GM12878 (cell line): ENCODE measurements around the gene VEGFD. TPM values are rescaled to one million over a fixed set of nuclear protein-coding genes. Genes with fewer than 3 reads are reported as not detected.

Source experiments
- ATAC-seq: fragments of 200-7000 bp; cut with Tn5 transposase; 3 replicates; pipeline ENCODE4 v1.9.1; 2020; ENCODE audit warnings: mild to moderate bottlenecking, moderate library complexity
- BruUV-seq: library from RNA; stranded (reverse); fragments of 400-500 nt; replicated peaks from 2 replicates; lab custom pipeline; 2021; lab: Mats Ljungman, UMichigan
- CTCF ChIA-PET: fragments of 300-600 bp; sonication (Branson Sonifier 250); formaldehyde crosslinking; extraction: SDS; loops from one replicate; lab custom pipeline; 2021; ENCODE audit warnings: inconsistent platforms; lab: Yijun Ruan, JAX
- POLR2A ChIA-PET: fragments of 350-600 bp; formaldehyde crosslinking; extraction: SDS; loops from one replicate; lab custom pipeline; 2021; ENCODE audit warnings: inconsistent platforms; lab: Charles Lee
- RAD21 ChIA-PET: fragments of 300-600 bp; sonication (Branson Sonifier 250); formaldehyde crosslinking; loops from one replicate; lab custom pipeline; 2023; ENCODE audit warnings: antibody characterized with exemption; ENCODE audit not compliant: unreplicated experiment; lab: Charles Lee
- SMC1A ChIA-PET: fragments of 300-600 bp; sonication (Branson Sonifier 250); formaldehyde crosslinking; loops from one replicate; lab custom pipeline; 2023; ENCODE audit not compliant: unreplicated experiment, uncharacterized antibody; lab: Charles Lee
- DNase-seq: peaks from one replicate; pipeline ENCODE4 v3.0.0-alpha.2; 2011; ENCODE audit warnings: low read depth, low spot score
- FAIRE-seq: peaks from 3 replicates; lab custom pipeline; 2011; peaks lifted over from hg19 to GRCh38; lab: Jason Lieb, UNC
- H2AFZ ChIP-seq: 2 replicates; pipeline ENCODE4 v1.6.0; 2011; ENCODE audit warnings: low read depth, low read length, control low read depth; ENCODE audit not compliant: control insufficient read depth
- H3K27ac ChIP-seq: 2 replicates; pipeline ENCODE4 v1.5.1; 2011; ENCODE audit warnings: control low read depth; ENCODE audit not compliant: control insufficient read depth, insufficient read depth
- H3K27me3 ChIP-seq, 2 experiments: replicated peaks in 1 of 2; 2 replicates each; pipeline versions ENCODE4 v1.6.0 to v1.6.1; 2011; ENCODE audit warnings: low read length in 1 of 2; ENCODE audit not compliant: control insufficient read depth in 2 of 2, insufficient read depth in 2 of 2
- H3K36me3 ChIP-seq, 2 experiments: 2 replicates each; pipeline ENCODE4 v1.5.1; 2011; ENCODE audit warnings: low read length in 1 of 2; ENCODE audit not compliant: control insufficient read depth in 2 of 2, insufficient read depth in 2 of 2
- H3K4me1 ChIP-seq: 2 replicates; pipeline ENCODE4 v1.6.1; 2011; ENCODE audit warnings: mild to moderate bottlenecking, low read length, moderate library complexity, mixed read lengths; ENCODE audit not compliant: control insufficient read depth, insufficient read depth
- H3K4me2 ChIP-seq: 2 replicates; pipeline ENCODE4 v1.6.0; 2011; ENCODE audit warnings: control low read depth; ENCODE audit not compliant: control insufficient read depth, insufficient read depth
- H3K4me3 ChIP-seq: fragments of 200-600 bp; sonication (generic); 2 replicates; pipeline ENCODE4 v1.5.1; 2016
- H3K79me2 ChIP-seq: 2 replicates; pipeline ENCODE4 v1.6.0; 2011; ENCODE audit warnings: low read length; ENCODE audit not compliant: control insufficient read depth, insufficient read depth
- H3K9ac ChIP-seq: 2 replicates; pipeline ENCODE4 v1.8.0; 2011; ENCODE audit warnings: low read length, control low read depth, mixed read lengths; ENCODE audit not compliant: control insufficient read depth, insufficient read depth
- H3K9me3 ChIP-seq: replicated peaks from 3 replicates; pipeline ENCODE4 v1.5.1; 2011; ENCODE audit warnings: mild to moderate bottlenecking, low read length; ENCODE audit not compliant: control insufficient read depth, insufficient read depth
- H4K20me1 ChIP-seq: 2 replicates; pipeline ENCODE4 v1.6.0; 2011; ENCODE audit not compliant: control insufficient read depth, insufficient read depth
- BRCA1 ChIP-seq: IDR thresholded peaks from 2 replicates; pipeline ENCODE4 v1.6.1; 2011; ENCODE audit warnings: low read depth, low read length, improper control_type of control experiment
- E2F4 ChIP-seq: IDR thresholded peaks from 2 replicates; pipeline ENCODE4 v1.6.1; 2012; ENCODE audit warnings: low read depth, low read length, improper control_type of control experiment
- EP300 ChIP-seq, 2 experiments: fragments of 150-350 bp in 1 of 2; IDR thresholded peaks; 2 replicates each; pipeline ENCODE4 v1.6.1; 2011 to 2012; ENCODE audit warnings: low read depth in 2 of 2, low read length in 2 of 2, borderline replicate concordance in 1 of 2, improper control_type of control experiment in 1 of 2, inconsistent platforms in 1 of 2; ENCODE audit not compliant: control insufficient read depth in 1 of 2
- HDAC6 ChIP-seq: fragments of 200-600 bp; sonication (generic); IDR thresholded peaks from one replicate; pipeline ENCODE4 v1.8.0; 2017; ENCODE audit warnings: antibody characterized with exemption; ENCODE audit not compliant: unreplicated experiment
- IRF4 ChIP-seq: IDR thresholded peaks from 2 replicates; pipeline ENCODE4 v1.6.1; 2011; ENCODE audit warnings: low read depth, low read length
- JUNB ChIP-seq: IDR thresholded peaks from 2 replicates; pipeline ENCODE4 v1.6.1; 2016; ENCODE audit warnings: antibody characterized with exemption, mild to moderate bottlenecking
- NFYB ChIP-seq: IDR thresholded peaks from 2 replicates; pipeline ENCODE4 v1.6.1; 2011; ENCODE audit warnings: low read depth, mild to moderate bottlenecking, low read length, improper control_type of control experiment, moderate library complexity; ENCODE audit not compliant: insufficient read depth
- PBX3 ChIP-seq: IDR thresholded peaks from 2 replicates; pipeline ENCODE4 v1.6.1; 2011; ENCODE audit warnings: mild to moderate bottlenecking, low read depth, low read length, moderate library complexity; ENCODE audit not compliant: insufficient replicate concordance
- RB1 ChIP-seq: fragments of 450-650 bp; formaldehyde crosslinking; IDR thresholded peaks from 2 replicates; pipeline ENCODE4 v1.6.1; 2017; ENCODE audit warnings: mild to moderate bottlenecking, borderline replicate concordance
- RUNX3 ChIP-seq: IDR thresholded peaks from 2 replicates; pipeline ENCODE4 v1.6.1; 2012; ENCODE audit warnings: low read length, inconsistent platforms
- SIX5 ChIP-seq: IDR thresholded peaks from 2 replicates; pipeline ENCODE4 v1.6.1; 2011; ENCODE audit warnings: mild to moderate bottlenecking, low read depth, low read length, moderate library complexity; ENCODE audit not compliant: severe bottlenecking
- USF1 ChIP-seq: IDR thresholded peaks from 2 replicates; pipeline ENCODE4 v1.6.1; 2011; ENCODE audit warnings: borderline replicate concordance, low read depth, mild to moderate bottlenecking, moderate library complexity, mixed read lengths, low read length; ENCODE audit not compliant: insufficient read depth; ENCODE audit errors: extremely low read length
- WGBS: methylation state at CpG from one replicate; pipeline ENCODE4 v1.1.6; 2016; ENCODE audit warnings: low lambda C conversion rate; ENCODE audit not compliant: insufficient replicate concordance, insufficient coverage; ENCODE audit errors: missing lambda C conversion rate; 5-methylcytosine and 5-hydroxymethylcytosine counted together
- in situ Hi-C: fragments of 300-500 bp; cut with MboI; formaldehyde crosslinking; loops from 9 replicates; pipeline ENCODE4 v1.14.3; 2018; ENCODE audit warnings: mixed read lengths
- intact Hi-C: fragments of 100-400 bp; cut with micrococcal nuclease; formaldehyde crosslinking; loops from one replicate; pipeline ENCODE4 v1.14.2; 2022; ENCODE audit not compliant: unreplicated experiment
- polyA plus RNA-seq, 11 experiments: library from polyadenylated mRNA; depleted of rRNA in 4 of 11; unstranded in 6 of 11; stranded (reverse) in 5 of 11; fragments of >200 nt; fragmentation: Nextera tagmentation in 4 of 11; fragmentation: Illumina TruSeq in 1 of 11; extraction: Ambion mirVana in 4 of 11; extraction: Trizol in 1 of 11; gene quantifications; 1 replicate in 1 of 11; 2 replicates in 10 of 11; pipeline versions ENCODE4 v1.2.1 to v1.2.3, GENCODE V29; 2011 to 2016; ENCODE audit warnings: inconsistent platforms in 2 of 11, missing spikeins in 2 of 11, low read depth in 1 of 11
- total RNA-seq, 4 experiments: library from RNA; depleted of rRNA in 3 of 4; stranded (reverse); fragments of >200 nt in 3 of 4; fragmentation: Illumina TruSeq in 1 of 4; extraction: Trizol in 1 of 4; gene quantifications; 2 replicates each; pipeline versions ENCODE4 v1.2.1 to v1.2.3, GENCODE V29; 2013 to 2021
- TF ChIP-seq, protein P1 (sequence below): IDR thresholded peaks from 2 replicates; pipeline ENCODE4 v1.6.1; 2012; ENCODE audit warnings: low read depth, low read length, improper control_type of control experiment
- TF ChIP-seq, protein P2 (sequence below): fragments of 150-350 bp; IDR thresholded peaks from 2 replicates; pipeline ENCODE4 v1.6.1; 2014; ENCODE audit warnings: mild to moderate bottlenecking, low read depth, low read length
- TF ChIP-seq, protein P3 (sequence below): fragments of 450-650 bp; IDR thresholded peaks from 2 replicates; pipeline ENCODE4 v1.6.1; 2016; ENCODE audit warnings: mild to moderate bottlenecking

Gene VEGFD
- total and polyA plus RNA-seq, 10 of the 15 experiments (the other 5 are each of a cell fraction or from before 2014, with no cell fraction given): 0.15 TPM; not detected in 9

DNA sequence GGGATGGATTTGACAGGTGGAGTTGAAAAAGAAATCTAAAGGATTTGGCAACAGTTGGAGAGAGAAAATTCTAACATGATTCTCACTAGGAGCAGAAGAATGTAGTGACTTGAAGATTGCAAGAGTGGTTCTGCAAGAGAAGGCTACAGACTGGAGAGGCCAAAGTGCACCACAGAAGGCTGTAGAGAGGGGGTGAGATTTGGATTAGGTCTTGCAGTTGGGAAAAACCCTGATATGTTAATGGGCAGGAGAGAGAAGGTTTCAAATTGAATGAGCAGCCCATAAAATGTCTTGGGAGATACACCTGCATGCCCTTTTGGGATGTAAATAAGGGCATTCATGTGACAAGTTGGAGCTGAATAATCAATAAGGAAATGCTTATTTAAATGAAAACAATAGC lies 14.7 kb upstream of the VEGFD start (continued):
- TF ChIP-seq E2F4: no peak
- no peak for TF ChIP-seq USF1
- TF ChIP-seq, protein P1, sequence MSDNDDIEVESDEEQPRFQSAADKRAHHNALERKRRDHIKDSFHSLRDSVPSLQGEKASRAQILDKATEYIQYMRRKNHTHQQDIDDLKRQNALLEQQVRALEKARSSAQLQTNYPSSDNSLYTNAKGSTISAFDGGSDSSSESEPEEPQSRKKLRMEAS: no peak
- TF ChIP-seq, protein P2, sequence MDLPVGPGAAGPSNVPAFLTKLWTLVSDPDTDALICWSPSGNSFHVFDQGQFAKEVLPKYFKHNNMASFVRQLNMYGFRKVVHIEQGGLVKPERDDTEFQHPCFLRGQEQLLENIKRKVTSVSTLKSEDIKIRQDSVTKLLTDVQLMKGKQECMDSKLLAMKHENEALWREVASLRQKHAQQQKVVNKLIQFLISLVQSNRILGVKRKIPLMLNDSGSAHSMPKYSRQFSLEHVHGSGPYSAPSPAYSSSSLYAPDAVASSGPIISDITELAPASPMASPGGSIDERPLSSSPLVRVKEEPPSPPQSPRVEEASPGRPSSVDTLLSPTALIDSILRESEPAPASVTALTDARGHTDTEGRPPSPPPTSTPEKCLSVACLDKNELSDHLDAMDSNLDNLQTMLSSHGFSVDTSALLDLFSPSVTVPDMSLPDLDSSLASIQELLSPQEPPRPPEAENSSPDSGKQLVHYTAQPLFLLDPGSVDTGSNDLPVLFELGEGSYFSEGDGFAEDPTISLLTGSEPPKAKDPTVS: no peak

- H3K36me3 ChIP-seq: no peaks in the 10 kb centered on the region
- SMC1A ChIA-PET: interaction anchor here (0.8 to 1.5 kb wide), 2 partner anchors 14 to 20 kb away, joined by 3 read pairs; no protein-coding TSS in a partner anchor
- no peak overlapping the region for H3K27ac ChIP-seq
- intact Hi-C loops: no loop called here
- BruUV-seq: no TSS peak
- no peak for DNase-seq
- H3K9me3 ChIP-seq: no peaks in the 10 kb centered on the region
- no peak for FAIRE-seq
- no peaks in the 10 kb centered on the region for H3K27me3 ChIP-seq
- H3K4me3 ChIP-seq: no peak overlapping the region
- no peaks in the 10 kb centered on the region for H3K79me2 ChIP-seq
- WGBS: 46% methylated on average over 2 of the region's 2 CpGs
- no peak overlapping the region for H3K9ac ChIP-seq
- POLR2A ChIA-PET: no interaction called here
- H4K20me1 ChIP-seq: no peaks in the 10 kb centered on the region
- no peak overlapping the region for H2AFZ ChIP-seq
- CTCF ChIA-PET: no interaction called here
- no peak overlapping the region for H3K4me2 ChIP-seq
- H3K4me1 ChIP-seq: no peaks in the 10 kb centered on the region
- no peak for ATAC-seq
- RAD21 ChIA-PET: no interaction called here
- in situ Hi-C loops: no loop called here
- TF ChIP-seq, protein P3, sequence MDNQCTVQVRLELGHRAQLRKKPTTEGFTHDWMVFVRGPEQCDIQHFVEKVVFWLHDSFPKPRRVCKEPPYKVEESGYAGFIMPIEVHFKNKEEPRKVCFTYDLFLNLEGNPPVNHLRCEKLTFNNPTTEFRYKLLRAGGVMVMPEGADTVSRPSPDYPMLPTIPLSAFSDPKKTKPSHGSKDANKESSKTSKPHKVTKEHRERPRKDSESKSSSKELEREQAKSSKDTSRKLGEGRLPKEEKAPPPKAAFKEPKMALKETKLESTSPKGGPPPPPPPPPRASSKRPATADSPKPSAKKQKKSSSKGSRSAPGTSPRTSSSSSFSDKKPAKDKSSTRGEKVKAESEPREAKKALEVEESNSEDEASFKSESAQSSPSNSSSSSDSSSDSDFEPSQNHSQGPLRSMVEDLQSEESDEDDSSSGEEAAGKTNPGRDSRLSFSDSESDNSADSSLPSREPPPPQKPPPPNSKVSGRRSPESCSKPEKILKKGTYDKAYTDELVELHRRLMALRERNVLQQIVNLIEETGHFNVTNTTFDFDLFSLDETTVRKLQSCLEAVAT: no peak
- TF ChIP-seq RB1 (no peak), HDAC6 (no peak), SIX5 (no peak), RUNX3 (no peak), IRF4 (no peak), BRCA1 (no peak), NFYB (no peak), JUNB (no peak), PBX3 (no peak), EP300 (IDR thresholded peaks at IDR 0.05; ENCODE audit: borderline replicate concordance in 1 of 2, control insufficient read depth in 1 of 2, low read depth in 2 of 2, low read length in 2 of 2) (no peak)
Measured at GRCh38 chrX:15395789-15396188, 11.6 kb upstream of the VEGFD start.
